ENCODE measurements around the gene CGREF1.

- TF ChIP-seq ZNF274 (IDR thresholded peaks at IDR 0.05; ENCODE audit: low read depth, low read length) (no peak), SUZ12 (IDR thresholded peaks at IDR 0.05; ENCODE audit: extremely low read depth, insufficient read depth, insufficient read length) (no peak)
Measured at GRCh38 chr2:27095427-27095744, 23.5 kb downstream of the CGREF1 start.
